Neuronal stem cell (in vitro differentiated cells): ENCODE results near the gene IL37.
A peak's percentile ranks its signal among the peaks of the same experiment; 100 is the strongest.

Experiments used
- DNase-seq: peaks from one replicate; pipeline ENCODE4 v3.0.0-alpha.2; 2013; ENCODE audit warnings: low spot score
- H2AFZ ChIP-seq: one replicate; pipeline ENCODE4 v1.6.1; 2013; ENCODE audit warnings: mild to moderate bottlenecking, low read length, inconsistent platforms
- H2AK5ac ChIP-seq: 2 replicates; pipeline ENCODE4 v1.6.1; 2013; ENCODE audit warnings: low read depth, mild to moderate bottlenecking, inconsistent platforms, low read length, moderate library complexity, mixed read lengths
- H2BK120ac ChIP-seq: 2 replicates; pipeline ENCODE4 v1.6.1; 2013; ENCODE audit warnings: low read depth, mild to moderate bottlenecking, inconsistent platforms, low read length, moderate library complexity, mixed read lengths
- H2BK12ac ChIP-seq: one replicate; pipeline ENCODE4 v1.6.1; 2013; ENCODE audit warnings: low read length, inconsistent platforms
- H2BK15ac ChIP-seq: 2 replicates; pipeline ENCODE4 v1.6.1; 2013; ENCODE audit warnings: mild to moderate bottlenecking, low read length, inconsistent platforms, mixed read lengths
- H2BK5ac ChIP-seq: one replicate; pipeline ENCODE4 v1.6.1; 2013; ENCODE audit warnings: inconsistent platforms, mild to moderate bottlenecking, low read length, moderate library complexity
- H3K14ac ChIP-seq: one replicate; pipeline ENCODE4 v1.6.1; 2013; ENCODE audit warnings: low read length, inconsistent platforms
- H3K18ac ChIP-seq: 2 replicates; pipeline ENCODE4 v1.6.1; 2013; ENCODE audit warnings: low read length, inconsistent platforms
- H3K23ac ChIP-seq: 2 replicates; pipeline ENCODE4 v1.6.1; 2013; ENCODE audit warnings: low read depth, mild to moderate bottlenecking, mixed read lengths, low read length, inconsistent platforms; ENCODE audit not compliant: poor library complexity
- H3K27ac ChIP-seq: replicated peaks from 3 replicates; pipeline ENCODE4 v1.5.1; 2013; ENCODE audit warnings: low read length, inconsistent platforms
- H3K27me3 ChIP-seq, 3 experiments: 2 replicates each; pipeline ENCODE4 v1.6.1; 2013; ENCODE audit warnings: low read length in 3 of 3, mild to moderate bottlenecking in 2 of 3, inconsistent platforms in 1 of 3, low read depth in 1 of 3, mixed read lengths in 1 of 3, moderate library complexity in 1 of 3; ENCODE audit not compliant: control insufficient read depth in 3 of 3, insufficient read depth in 3 of 3
- H3K36me3 ChIP-seq, 2 donors: replicated peaks in 1 of 2; 2 replicates each; pipeline ENCODE4 v1.6.1; 2013; ENCODE audit warnings: low read length in 2 of 2; ENCODE audit not compliant: control insufficient read depth in 2 of 2, insufficient read depth in 2 of 2
- H3K4ac ChIP-seq: 2 replicates; pipeline ENCODE4 v1.6.1; 2013; ENCODE audit warnings: inconsistent platforms, mild to moderate bottlenecking, low read length, moderate library complexity
- H3K4me1 ChIP-seq, 2 donors: 1 replicate in 1 of 2; 2 replicates in 1 of 2; pipeline ENCODE4 v1.6.1; 2013; ENCODE audit warnings: low read length in 2 of 2, low read depth in 1 of 2; ENCODE audit not compliant: control insufficient read depth in 2 of 2, insufficient read depth in 1 of 2
- H3K4me2 ChIP-seq: one replicate; pipeline ENCODE4 v1.6.1; 2013; ENCODE audit warnings: mild to moderate bottlenecking, low read length, inconsistent platforms; ENCODE audit not compliant: insufficient read depth, poor library complexity, severe bottlenecking
- H3K4me3 ChIP-seq, 2 donors: 2 replicates each; pipeline ENCODE4 v1.5.1; 2013; ENCODE audit warnings: low read length in 2 of 2, mild to moderate bottlenecking in 2 of 2, inconsistent platforms in 1 of 2, moderate library complexity in 1 of 2
- H3K79me1 ChIP-seq: one replicate; pipeline ENCODE4 v1.6.1; 2013; ENCODE audit warnings: low read depth, mild to moderate bottlenecking, inconsistent platforms, low read length, moderate library complexity
- H3K9ac ChIP-seq: one replicate; pipeline ENCODE4 v1.6.1; 2013; ENCODE audit warnings: mild to moderate bottlenecking, low read depth, low read length, inconsistent platforms; ENCODE audit not compliant: poor library complexity
- H3K9me3 ChIP-seq, 2 donors: replicated peaks in 1 of 2; 2 replicates each; pipeline versions ENCODE3 to v1.6.1; 2013; ENCODE audit warnings: low read length in 2 of 2, mild to moderate bottlenecking in 2 of 2, inconsistent platforms in 1 of 2, low read depth in 1 of 2, mixed read lengths in 1 of 2, moderate library complexity in 1 of 2; ENCODE audit not compliant: control insufficient read depth in 2 of 2, insufficient read depth in 1 of 2
- H4K8ac ChIP-seq: one replicate; pipeline ENCODE4 v1.6.1; 2013; ENCODE audit warnings: low read depth, mild to moderate bottlenecking, inconsistent platforms, low read length, moderate library complexity
- H4K91ac ChIP-seq: one replicate; pipeline ENCODE4 v1.6.1; 2013; ENCODE audit warnings: low read length, low read depth, mild to moderate bottlenecking, inconsistent platforms; ENCODE audit not compliant: poor library complexity
- WGBS, 2 donors: extraction: QIAGEN DNeasy Blood & Tissue Kit; methylation state at CpG; one replicate each; pipeline ENCODE4 v1.1.7; 2013; ENCODE audit warnings: missing lambda C conversion rate in 2 of 2, mixed read lengths in 1 of 2; ENCODE audit not compliant: insufficient read length in 2 of 2, insufficient replicate concordance in 1 of 2; ENCODE audit errors: extremely low coverage in 2 of 2; 5-methylcytosine and 5-hydroxymethylcytosine counted together

The IL37 gene

DNA sequence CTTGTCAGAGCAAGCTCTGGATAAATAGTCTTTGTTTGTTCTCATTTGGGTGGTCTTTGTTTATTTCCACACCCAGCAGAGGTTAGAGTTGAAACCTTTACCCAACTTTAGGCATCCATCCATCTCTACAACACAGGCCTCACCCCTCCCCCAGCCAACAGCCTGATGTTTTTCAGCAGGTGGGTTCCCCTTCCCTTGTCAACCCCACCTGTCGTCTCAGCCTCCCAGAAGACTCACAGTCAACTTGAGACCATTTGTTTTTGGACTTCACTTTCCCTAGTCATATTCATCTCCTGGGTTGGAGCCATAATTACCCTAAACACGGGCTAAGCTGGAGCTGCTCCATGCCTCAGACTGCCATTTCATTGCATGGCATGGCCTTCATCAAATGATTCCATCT lies 35.1 kb downstream of the IL37 start:
- Histone ChIP-seq H3K27ac (no peak overlapping the region), H3K9ac (no peak overlapping the region), H3K9me3 (peaks cover 6 to 7% of the 10 kb centered on the region in 2 donors), H3K27me3 (peaks cover 0 to 2% (median 0%) of the 10 kb centered on the region in 3 experiments), H3K4me1 (no peaks in the 10 kb centered on the region), H3K14ac (no peak overlapping the region), H4K91ac (no peak overlapping the region), H3K23ac (no peak overlapping the region), H3K4me2 (no peak overlapping the region), H3K36me3 (no peaks in the 10 kb centered on the region), H2BK12ac (no peak overlapping the region), H2BK5ac (no peak overlapping the region), H3K4me3 (no peak overlapping the region), H2AK5ac (no peak overlapping the region), H4K8ac (no peak overlapping the region), H3K79me1 (no peaks in the 10 kb centered on the region), H2BK120ac (no peak overlapping the region), H2AFZ (no peak overlapping the region), H3K4ac (no peak overlapping the region), H3K18ac (no peak overlapping the region), H2BK15ac (no peak overlapping the region)
- DNase-seq = no peak
- no CpG with 5 or more reads among the region's 2 CpGs for WGBS, 2 donors

DNA sequence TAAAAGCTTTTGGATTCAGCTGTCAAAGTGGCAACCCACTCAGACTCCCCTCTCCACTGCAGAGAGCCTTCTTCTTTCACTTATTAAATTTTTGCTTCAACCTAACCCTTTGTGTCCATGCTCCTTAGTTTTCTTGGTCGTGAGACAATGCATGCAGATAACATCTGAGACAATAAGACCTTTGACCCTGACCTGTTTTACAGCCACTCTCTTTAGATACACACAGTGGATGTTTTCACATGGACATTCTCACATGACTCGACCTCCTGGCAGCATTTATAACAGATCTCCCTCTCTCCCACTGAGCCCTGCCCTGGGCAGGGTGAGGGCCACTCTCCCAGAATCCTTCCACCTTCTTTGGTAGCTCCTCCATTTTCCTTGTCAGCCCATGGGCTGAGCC lies 36.4 kb downstream of the IL37 start:
- Histone ChIP-seq H2BK12ac (no peak overlapping the region), H2BK15ac (no peak overlapping the region), H2BK120ac (no peak overlapping the region), H2AK5ac (no peak overlapping the region), H3K18ac (no peak overlapping the region), H3K14ac (no peak overlapping the region), H3K4me1 (no peaks in the 10 kb centered on the region), H4K91ac (no peak overlapping the region), H3K36me3 (no peaks in the 10 kb centered on the region), H3K4me2 (no peak overlapping the region), H3K4ac (no peak overlapping the region), H3K4me3 (no peak overlapping the region), H3K27me3 (peaks cover 0 to 2% (median 0%) of the 10 kb centered on the region in 3 experiments), H3K79me1 (no peaks in the 10 kb centered on the region), H2BK5ac (no peak overlapping the region), H3K23ac (no peak overlapping the region), H3K9ac (no peak overlapping the region), H4K8ac (no peak overlapping the region), H3K27ac (no peak overlapping the region), H3K9me3 (peaks cover 6 to 7% of the 10 kb centered on the region in 2 donors), H2AFZ (no peak overlapping the region)
- no CpG with 5 or more reads among the region's 2 CpGs for WGBS, 2 donors
- DNase-seq = no peak

DNA sequence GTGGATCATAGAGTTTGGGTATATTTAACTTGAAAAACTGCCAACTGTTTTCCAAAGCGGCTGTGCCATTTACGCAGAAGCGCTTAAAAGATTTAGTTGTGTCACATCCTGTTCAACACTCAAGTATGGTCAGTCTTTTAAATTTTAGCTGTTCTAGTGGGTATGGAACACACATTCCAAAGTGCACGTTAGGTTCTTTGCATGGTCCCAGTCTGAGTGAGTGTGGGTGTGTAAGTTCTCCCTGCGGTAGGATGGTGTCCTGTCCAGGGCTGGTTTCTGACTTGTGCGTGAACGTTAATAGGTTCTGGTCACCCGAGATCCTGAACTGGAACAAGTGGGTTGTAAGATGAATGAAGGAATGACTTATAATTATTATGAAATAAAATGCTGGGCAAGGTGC lies 38.5 kb downstream of the IL37 start:
- H2AK5ac ChIP-seq = no peak overlapping the region
- H3K4ac ChIP-seq = no peak overlapping the region
- no peak overlapping the region for H3K23ac ChIP-seq
- no peak for DNase-seq
- H3K27ac ChIP-seq = no peak overlapping the region
- H3K9me3 ChIP-seq = peaks cover 6 to 7% of the 10 kb centered on the region in 2 donors
- H2BK15ac ChIP-seq = no peak overlapping the region
- H3K36me3 ChIP-seq = no peaks in the 10 kb centered on the region
- no peak overlapping the region for H4K8ac ChIP-seq
- no peaks in the 10 kb centered on the region for H3K79me1 ChIP-seq
- no peak overlapping the region for H2BK12ac ChIP-seq
- WGBS, 2 donors = no CpG with 5 or more reads among the region's 8 CpGs
- H2BK120ac ChIP-seq = no peak overlapping the region
- H3K27me3 ChIP-seq = peaks cover 0 to 3% (median 2%) of the 10 kb centered on the region in 3 experiments
- no peak overlapping the region for H2BK5ac ChIP-seq
- no peak overlapping the region for H3K18ac ChIP-seq
- H3K4me1 ChIP-seq = no peaks in the 10 kb centered on the region
- no peak overlapping the region for H3K4me2 ChIP-seq
- no peak overlapping the region for H3K14ac ChIP-seq
- no peak overlapping the region for H3K9ac ChIP-seq
- H2AFZ ChIP-seq = no peak overlapping the region
- H4K91ac ChIP-seq = no peak overlapping the region
- no peak overlapping the region for H3K4me3 ChIP-seq

DNA sequence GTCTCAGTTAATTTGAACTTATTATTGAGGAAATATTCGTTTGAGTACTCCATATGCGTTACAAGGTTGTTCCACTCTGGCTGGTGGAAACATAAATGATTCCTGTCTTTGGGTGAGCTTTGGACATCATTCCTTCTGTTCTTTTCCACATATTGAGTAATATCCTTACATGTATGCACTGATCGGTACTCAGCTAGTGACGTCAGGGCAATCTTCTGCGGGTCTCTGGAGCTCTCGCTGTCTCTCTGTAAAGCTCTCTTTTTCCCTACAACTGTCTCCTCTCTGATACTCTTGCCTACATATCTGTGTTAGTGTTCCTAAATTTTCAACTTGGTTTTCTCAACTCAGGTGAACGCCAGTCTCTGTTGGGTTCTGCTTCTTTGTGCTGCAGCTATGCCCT lies 43.4 kb downstream of the IL37 start:
- no CpG with 5 or more reads among the region's 7 CpGs for WGBS, 2 donors
- H2BK15ac ChIP-seq = no peak overlapping the region
- H3K14ac ChIP-seq = no peak overlapping the region

More for the DNA sequence above, 43.4 kb downstream of the IL37 start:
- no peak overlapping the region for H2BK5ac ChIP-seq
- H3K79me1 ChIP-seq = no peaks in the 10 kb centered on the region
- H3K9me3 ChIP-seq = no peaks in the 10 kb centered on the region
- H3K18ac ChIP-seq = no peak overlapping the region
- no peak overlapping the region for H3K4me3 ChIP-seq
- no peak overlapping the region for H3K4ac ChIP-seq
- H2BK12ac ChIP-seq = no peak overlapping the region
- no peak overlapping the region for H4K8ac ChIP-seq
- H2BK120ac ChIP-seq = no peak overlapping the region
- no peaks in the 10 kb centered on the region for H3K36me3 ChIP-seq
- H3K9ac ChIP-seq = no peak overlapping the region
- peak overlapping the region; percentile 13 for H2AFZ ChIP-seq
- no peak overlapping the region for H2AK5ac ChIP-seq
- H3K27me3 ChIP-seq = peaks cover 0 to 9% (median 0%) of the 10 kb centered on the region in 3 experiments
- H3K4me2 ChIP-seq = no peak overlapping the region
- no peak overlapping the region for H4K91ac ChIP-seq
- H3K23ac ChIP-seq = no peak overlapping the region
- DNase-seq = no peak
- no peak overlapping the region for H3K27ac ChIP-seq
- peaks cover 0 to 1% of the 10 kb centered on the region in 2 donors for H3K4me1 ChIP-seq
